H1 (cell line): ENCODE measurements around the gene YWHAQ. TPM values are rescaled to one million over a fixed set of nuclear protein-coding genes. Genes with fewer than 3 reads are reported as not detected.

Experiments
- CTCF ChIA-PET: fragments of 300-600 bp; sonication (Branson Sonifier 250); formaldehyde crosslinking; loops from one replicate; lab custom pipeline; 2021; ENCODE audit not compliant: partially characterized antibody; lab: Charles Lee
- POLR2A ChIA-PET: fragments of 300-600 bp; sonication (Branson Sonifier 250); formaldehyde crosslinking; loops from one replicate; lab custom pipeline; 2021; ENCODE audit warnings: inconsistent platforms; ENCODE audit not compliant: partially characterized antibody; lab: Charles Lee
- DNase-seq, 2 experiments: peaks; one replicate each; pipeline versions ENCODE4 v3.0.0 to v3.0.0-alpha.2; 2010 to 2022; ENCODE audit warnings: low spot score in 2 of 2, low read depth in 1 of 2, mixed read lengths in 1 of 2
- FAIRE-seq: peaks from 2 replicates; lab custom pipeline; 2011; peaks lifted over from hg19 to GRCh38; lab: Jason Lieb, UNC
- H2AFZ ChIP-seq: 2 replicates; pipeline ENCODE4 v1.8.1; 2012; ENCODE audit warnings: low read length, inconsistent platforms
- H2AK5ac ChIP-seq: 2 replicates; pipeline ENCODE4 v1.6.1; 2013; ENCODE audit warnings: low read depth, low read length
- H2BK120ac ChIP-seq: replicated peaks from 2 replicates; pipeline ENCODE3; 2013; ENCODE audit warnings: low read depth, low read length, inconsistent platforms
- H2BK12ac ChIP-seq: 2 replicates; pipeline ENCODE4 v1.6.1; 2013; ENCODE audit warnings: low read depth, low read length
- H2BK15ac ChIP-seq: 2 replicates; pipeline ENCODE4 v1.6.1; 2013; ENCODE audit warnings: low read length
- H2BK20ac ChIP-seq: 2 replicates; pipeline ENCODE4 v1.6.1; 2013; ENCODE audit warnings: low read length
- H2BK5ac ChIP-seq: 2 replicates; pipeline ENCODE4 v1.6.1; 2013; ENCODE audit warnings: low read depth, low read length
- H3K14ac ChIP-seq: 2 replicates; pipeline ENCODE4 v1.6.1; 2013; ENCODE audit warnings: inconsistent platforms; ENCODE audit not compliant: insufficient read length
- H3K18ac ChIP-seq: 2 replicates; pipeline ENCODE4 v1.6.1; 2013; ENCODE audit warnings: low read length; ENCODE audit errors: extremely low read depth
- H3K23ac ChIP-seq: 2 replicates; pipeline ENCODE4 v1.6.1; 2013; ENCODE audit warnings: inconsistent platforms; ENCODE audit not compliant: insufficient read length
- H3K23me2 ChIP-seq: 2 replicates; pipeline ENCODE4 v1.6.1; 2013; ENCODE audit warnings: low read depth, low read length
- H3K27ac ChIP-seq: 2 replicates; pipeline ENCODE4 v1.6.1; 2011; ENCODE audit warnings: low read depth, low read length, inconsistent platforms
- H3K27me3 ChIP-seq, 4 experiments: replicated peaks in 1 of 4; 1 replicate in 1 of 4; 2 replicates in 3 of 4; pipeline versions ENCODE4 v1.6.1 to v1.8.1; 2011 to 2013; ENCODE audit warnings: low read length in 3 of 4, mild to moderate bottlenecking in 3 of 4, inconsistent platforms in 2 of 4, mixed read lengths in 2 of 4, moderate library complexity in 1 of 4; ENCODE audit not compliant: control insufficient read depth in 3 of 4, insufficient read depth in 3 of 4; ENCODE audit errors: extremely low read depth in 1 of 4
- H3K36me3 ChIP-seq, 4 experiments: 2 replicates each; pipeline versions ENCODE4 v1.6.1 to v1.8.1; 2011 to 2013; ENCODE audit warnings: mild to moderate bottlenecking in 4 of 4, low read length in 3 of 4, moderate library complexity in 2 of 4, control low read depth in 1 of 4, inconsistent platforms in 1 of 4; ENCODE audit not compliant: insufficient read depth in 4 of 4, control insufficient read depth in 2 of 4
- H3K4ac ChIP-seq: replicated peaks from 2 replicates; pipeline ENCODE3; 2013; ENCODE audit warnings: low read length, low read depth, mixed read lengths, inconsistent platforms; ENCODE audit not compliant: insufficient read length
- H3K4me1 ChIP-seq, 4 experiments: replicated peaks in 1 of 4; 1 replicate in 1 of 4; 2 replicates in 3 of 4; pipeline versions ENCODE4 v1.6.1 to v1.8.1; 2011 to 2013; ENCODE audit warnings: low read length in 3 of 4, inconsistent platforms in 2 of 4, mixed read lengths in 1 of 4; ENCODE audit not compliant: insufficient read depth in 4 of 4, control insufficient read depth in 3 of 4
- H3K4me2 ChIP-seq, 2 experiments: 2 replicates each; pipeline versions ENCODE4 v1.6.1 to v1.8.1; 2011 to 2013; ENCODE audit warnings: low read depth in 2 of 2, low read length in 2 of 2, control low read depth in 1 of 2, inconsistent platforms in 1 of 2, mild to moderate bottlenecking in 1 of 2; ENCODE audit not compliant: insufficient read depth in 1 of 2
- H3K4me3 ChIP-seq, 4 experiments: fragments of 200-600, 300-600 bp in 1 of 4; sonication (generic), shearing (Covaris generic), sonication (Bioruptor Twin) in 1 of 4; 2 replicates each; pipeline versions ENCODE4 v1.5.1 to v1.8.1; 2011 to 2016; ENCODE audit warnings: low read length in 4 of 4, low read depth in 3 of 4, control low read depth in 2 of 4, inconsistent platforms in 2 of 4, mild to moderate bottlenecking in 2 of 4, mixed read lengths in 1 of 4, moderate library complexity in 1 of 4; ENCODE audit not compliant: insufficient read depth in 2 of 4; ENCODE audit errors: extremely low read depth in 1 of 4
- H3K56ac ChIP-seq: replicated peaks from 2 replicates; pipeline ENCODE3; 2013; ENCODE audit warnings: low read depth, mild to moderate bottlenecking, mixed read lengths, low read length, inconsistent platforms; ENCODE audit not compliant: insufficient read length
- H3K79me1 ChIP-seq: 2 replicates; pipeline ENCODE4 v1.6.1; 2013; ENCODE audit warnings: low read depth, low read length, control low read depth
- H3K79me2 ChIP-seq, 2 experiments: 2 replicates each; pipeline versions ENCODE4 v1.6.1 to v1.8.1; 2012 to 2013; ENCODE audit warnings: low read length in 2 of 2, mild to moderate bottlenecking in 2 of 2, inconsistent platforms in 1 of 2; ENCODE audit not compliant: insufficient read depth in 2 of 2, control insufficient read depth in 1 of 2
- H3K9ac ChIP-seq, 4 experiments: replicated peaks in 1 of 4; 1 replicate in 1 of 4; 2 replicates in 3 of 4; pipeline versions ENCODE4 v1.6.1 to v1.8.1; 2011 to 2013; ENCODE audit warnings: low read depth in 3 of 4, low read length in 3 of 4, control low read depth in 2 of 4, mild to moderate bottlenecking in 2 of 4, moderate library complexity in 2 of 4, inconsistent platforms in 1 of 4; ENCODE audit errors: extremely low read depth in 1 of 4
- H3K9me3 ChIP-seq, 2 experiments: 2 replicates each; pipeline versions ENCODE4 v1.6.1 to v1.8.1; 2012 to 2013; ENCODE audit warnings: mild to moderate bottlenecking in 2 of 2, moderate library complexity in 2 of 2, control low read depth in 1 of 2, inconsistent platforms in 1 of 2, low read depth in 1 of 2, low read length in 1 of 2, mixed read lengths in 1 of 2; ENCODE audit not compliant: insufficient read depth in 2 of 2
- H4K20me1 ChIP-seq, 2 experiments: replicated peaks in 1 of 2; 2 replicates each; pipeline versions ENCODE3 to v1.8.1; 2011 to 2013; ENCODE audit warnings: inconsistent platforms in 2 of 2, low read length in 2 of 2, mild to moderate bottlenecking in 1 of 2; ENCODE audit not compliant: insufficient read depth in 2 of 2, control insufficient read depth in 1 of 2
- H4K5ac ChIP-seq: 2 replicates; pipeline ENCODE4 v1.6.1; 2013; ENCODE audit warnings: low read length, low read depth, mixed read lengths, inconsistent platforms; ENCODE audit not compliant: insufficient read length
- H4K8ac ChIP-seq: 2 replicates; pipeline ENCODE4 v1.8.0; 2013; ENCODE audit warnings: mild to moderate bottlenecking, moderate library complexity, low read length, inconsistent platforms; ENCODE audit not compliant: insufficient read depth; ENCODE audit errors: extremely low read depth
- H4K91ac ChIP-seq: replicated peaks from 2 replicates; pipeline ENCODE3; 2013; ENCODE audit warnings: low read length, mixed read lengths, inconsistent platforms; ENCODE audit not compliant: insufficient read length
- ASH2L ChIP-seq: fragments of 200-600, 300-600 bp; sonication (generic); IDR thresholded peaks from one replicate; pipeline ENCODE4 v1.7.1; 2017; ENCODE audit warnings: low read length
- CTCF ChIP-seq, 3 experiments: IDR thresholded peaks; 1 replicate in 2 of 3; 2 replicates in 1 of 3; pipeline versions ENCODE4 v1.5.1 to v1.6.1; 2011; ENCODE audit warnings: low read length in 3 of 3, mild to moderate bottlenecking in 3 of 3, inconsistent platforms in 2 of 3, low read depth in 1 of 3, moderate library complexity in 1 of 3; ENCODE audit not compliant: insufficient read depth in 1 of 3; ENCODE audit errors: control extremely low read depth in 1 of 3
- EGR1 ChIP-seq: IDR thresholded peaks from 2 replicates; pipeline ENCODE4 v1.6.1; 2011; ENCODE audit warnings: low read depth, low read length, borderline replicate concordance
- HDAC6 ChIP-seq: IDR thresholded peaks from one replicate; pipeline ENCODE4 v1.7.1; 2012; ENCODE audit warnings: low read depth, mild to moderate bottlenecking, inconsistent platforms, low read length, moderate library complexity
- KDM1A ChIP-seq: fragments of 200-600, 300-600 bp; sonication (generic); IDR thresholded peaks from 2 replicates; pipeline ENCODE4 v1.7.1; 2016; ENCODE audit warnings: mild to moderate bottlenecking, low read length, borderline replicate concordance
- POLR2A ChIP-seq, 2 experiments: IDR thresholded peaks; 1 replicate in 1 of 2; 2 replicates in 1 of 2; pipeline ENCODE4 v1.6.1; 2011; ENCODE audit warnings: low read depth in 2 of 2, low read length in 2 of 2, mild to moderate bottlenecking in 2 of 2; ENCODE audit errors: control extremely low read depth in 1 of 2
- RXRA ChIP-seq: IDR thresholded peaks from 2 replicates; pipeline ENCODE4 v1.6.1; 2011; ENCODE audit warnings: low read depth, mild to moderate bottlenecking, low read length, moderate library complexity; ENCODE audit not compliant: insufficient read depth
- SAP30 ChIP-seq: fragments of 300-600 bp; sonication (generic); IDR thresholded peaks from 2 replicates; pipeline ENCODE4 v1.7.1; 2012; ENCODE audit warnings: low read length, moderate library complexity, mild to moderate bottlenecking, inconsistent platforms; ENCODE audit not compliant: insufficient read depth, insufficient replicate concordance
- TEAD4 ChIP-seq: IDR thresholded peaks from 2 replicates; pipeline ENCODE4 v1.6.1; 2012; ENCODE audit warnings: low read depth, low read length, inconsistent platforms, mixed read lengths
- USF2 ChIP-seq: IDR thresholded peaks from 2 replicates; pipeline ENCODE4 v1.6.1; 2011; ENCODE audit warnings: low read length, improper control_type of control experiment
- WGBS, 2 experiments: shearing (Covaris generic) in 1 of 2; methylation state at CpG; one replicate each; pipeline versions ENCODE4 v1.1.6 to v1.1.7; 2013 to 2015; ENCODE audit warnings: low lambda C conversion rate in 2 of 2, mixed read lengths in 2 of 2, inconsistent platforms in 1 of 2, low coverage in 1 of 2, missing lambda C conversion rate in 1 of 2; ENCODE audit not compliant: insufficient replicate concordance in 2 of 2, insufficient coverage in 1 of 2, insufficient read length in 1 of 2; ENCODE audit errors: extremely low coverage in 1 of 2, missing lambda C conversion rate in 1 of 2; 5-methylcytosine and 5-hydroxymethylcytosine counted together
- polyA plus RNA-seq, 7 experiments: library from polyadenylated mRNA; depleted of rRNA in 3 of 7; stranded (reverse) in 5 of 7; unstranded in 2 of 7; fragments of >200 nt in 5 of 7; fragments of 200-250 nt in 2 of 7; gene quantifications; 1 replicate in 5 of 7; 2 replicates in 1 of 7; 4 replicates in 1 of 7; pipeline versions ENCODE4 v1.2.1 to v1.2.3, GENCODE V29; 2011 to 2013; ENCODE audit warnings: missing spikeins in 2 of 7, mixed read lengths in 2 of 7
- total RNA-seq: library from RNA; stranded (reverse); fragmentation: NEBNext Ultra II Directional; extraction: Animal tissue kit (Norgen Biotek cat#: 25700); gene quantifications from 2 replicates; pipeline ENCODE4 v1.2.1, GENCODE V29; 2021

YWHAQ gene
- total and polyA plus RNA-seq, 2 of the 8 experiments (the other 6 are each of a cell fraction or from before 2014, with no cell fraction given), result 244 to 480 TPM

GRCh38 chr2:9638532-9638931 lies 7.7 kb upstream of the YWHAQ start:
- Histone ChIP-seq H2AFZ (no peak overlapping the region), H3K9me3 (no peaks in the 10 kb centered on the region), H3K56ac (no peak overlapping the region), H3K14ac (no peak overlapping the region), H2BK15ac (no peak overlapping the region), H3K23ac (no peak overlapping the region), H3K79me2 (no peaks in the 10 kb centered on the region), H4K20me1 (no peaks in the 10 kb centered on the region), H4K5ac (no peak overlapping the region), H2AK5ac (no peak overlapping the region), H3K27me3 (0 out of 7 replicates have a peak, but pooled peaks cover 0 to 2% (median 0%) of the 10 kb centered on the region in 4 experiments), H4K91ac (no peak overlapping the region), H3K23me2 (no peaks in the 10 kb centered on the region), H3K36me3 (no peaks in the 10 kb centered on the region), H2BK5ac (no peak overlapping the region), H2BK12ac (no peak overlapping the region), H4K8ac (peak overlapping the region; percentile 18; the same call in 1 of the 2 replicates), H3K18ac (no peak overlapping the region), H3K4me2 (no peak overlapping the region), H3K27ac (no peak overlapping the region), H3K4me3 (no peak overlapping the region), H3K4me1 (peaks cover 0 to 4% (median 0%) of the 10 kb centered on the region in 4 experiments; a peak in 2 of 7 replicates), H2BK120ac (no peak overlapping the region), H3K79me1 (no peaks in the 10 kb centered on the region), H3K9ac (no peak overlapping the region), H3K4ac (no peak overlapping the region), H2BK20ac (no peak overlapping the region)
- FAIRE-seq, result no peak
- CTCF ChIA-PET, result interaction anchor here (1.5 to 1.9 kb wide), 3 partner anchors 10 to 132 kb away, joined by 3 to 7 read pairs (median 6); no protein-coding TSS in a partner anchor
- POLR2A ChIA-PET, result interaction anchor here (2.3 to 3.8 kb wide), 3 partner anchors 8 to 13 kb away, joined by 5 to 26 read pairs (median 9); partner anchors contain the start of gene YWHAQ
- WGBS, 2 experiments, result 84% methylated on average over 4 of the region's 4 CpGs; no CpG with 5 or more reads in 1 of the 2 experiments
- DNase-seq, result no peak
- TF ChIP-seq EGR1, result no peak
- no peak for TF ChIP-seq TEAD4
- TF ChIP-seq ASH2L, result no peak
- no peak for TF ChIP-seq CTCF (IDR thresholded peaks at IDR 0.05; ENCODE audit: control extremely low read depth in 1 of 3, insufficient read depth in 1 of 3, low read depth in 1 of 3, low read length in 3 of 3)
- TF ChIP-seq SAP30, result no peak
- no peak for TF ChIP-seq POLR2A (IDR thresholded peaks at IDR 0.05; ENCODE audit: control extremely low read depth in 1 of 2, low read depth in 2 of 2, low read length in 2 of 2)
- no peak for TF ChIP-seq USF2
- no peak for TF ChIP-seq HDAC6
- no peak for TF ChIP-seq KDM1A
- no peak for TF ChIP-seq RXRA
